ENCODE data around the gene ARMC5.
"Not testable (repeated sequence)": the region's sequence is repeated elsewhere in the genome, so short reads cannot be mapped to it uniquely, and the experiment has no call there.

ARMC5 gene

DNA sequence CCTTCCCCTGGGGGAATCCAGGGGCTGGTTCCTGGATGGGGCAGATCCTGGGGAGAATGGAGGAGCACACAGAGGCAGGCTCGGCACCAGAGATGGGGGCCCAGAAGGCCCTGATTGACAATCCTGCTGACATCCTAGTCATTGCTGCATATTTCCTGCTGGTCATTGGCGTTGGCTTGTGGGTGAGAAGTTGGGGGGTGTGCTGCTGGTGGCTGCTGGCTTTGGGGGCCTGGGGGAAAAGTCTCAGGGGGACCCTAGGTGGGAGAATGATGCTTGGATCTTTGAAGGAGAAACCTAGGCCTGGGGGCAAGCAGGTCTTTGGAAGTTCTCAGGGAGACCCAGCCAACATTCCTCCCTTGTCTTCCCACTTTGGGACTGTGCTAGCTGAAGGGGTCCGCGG lies 23.8 kb downstream of the ARMC5 start, which contains the start of gene SLC5A2:
TSS of gene SLC5A2 (plus strand) at position 43 of the 400 bp plus-strand sequence. CDS start at position 57, 14 bp downstream.
- TF ChIP-seq, protein P1, sequence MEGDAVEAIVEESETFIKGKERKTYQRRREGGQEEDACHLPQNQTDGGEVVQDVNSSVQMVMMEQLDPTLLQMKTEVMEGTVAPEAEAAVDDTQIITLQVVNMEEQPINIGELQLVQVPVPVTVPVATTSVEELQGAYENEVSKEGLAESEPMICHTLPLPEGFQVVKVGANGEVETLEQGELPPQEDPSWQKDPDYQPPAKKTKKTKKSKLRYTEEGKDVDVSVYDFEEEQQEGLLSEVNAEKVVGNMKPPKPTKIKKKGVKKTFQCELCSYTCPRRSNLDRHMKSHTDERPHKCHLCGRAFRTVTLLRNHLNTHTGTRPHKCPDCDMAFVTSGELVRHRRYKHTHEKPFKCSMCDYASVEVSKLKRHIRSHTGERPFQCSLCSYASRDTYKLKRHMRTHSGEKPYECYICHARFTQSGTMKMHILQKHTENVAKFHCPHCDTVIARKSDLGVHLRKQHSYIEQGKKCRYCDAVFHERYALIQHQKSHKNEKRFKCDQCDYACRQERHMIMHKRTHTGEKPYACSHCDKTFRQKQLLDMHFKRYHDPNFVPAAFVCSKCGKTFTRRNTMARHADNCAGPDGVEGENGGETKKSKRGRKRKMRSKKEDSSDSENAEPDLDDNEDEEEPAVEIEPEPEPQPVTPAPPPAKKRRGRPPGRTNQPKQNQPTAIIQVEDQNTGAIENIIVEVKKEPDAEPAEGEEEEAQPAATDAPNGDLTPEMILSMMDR (IDR thresholded peaks at IDR 0.05; ENCODE audit: borderline replicate concordance, extremely low read depth, low read length, poor library complexity, severe bottlenecking) = no peak
- no peak for TF ChIP-seq EZH2 (IDR thresholded peaks at IDR 0.05; ENCODE audit: borderline replicate concordance, low read depth, low read length, severe bottlenecking)
- ATAC-seq (ENCODE audit: insufficient read depth, low read depth) (no peak), DNase-seq (no peak)
- Histone ChIP-seq H3K4me1 (ENCODE audit: insufficient read depth, low read length) (no peaks in the 10 kb centered on the region), H3K27ac (ENCODE audit: low read length) (no peak within 1 kb of the TSS), H3K36me3 (ENCODE audit: insufficient read depth, low read length) (no peaks in the 10 kb centered on the region), H2AFZ (ENCODE audit: low read depth, low read length) (no peak within 1 kb of the TSS), H3K4me2 (ENCODE audit: insufficient read depth, low read length) (no peak within 1 kb of the TSS), H3K9me3 (ENCODE audit: insufficient read depth, low read length, severe bottlenecking) (no peaks in the 10 kb centered on the region), H3K79me2 (ENCODE audit: insufficient read depth, low read length) (no peaks in the 10 kb centered on the region), H4K20me1 (ENCODE audit: insufficient read depth, low read length) (no peaks in the 10 kb centered on the region), H3K27me3 (ENCODE audit: insufficient read depth, low read length, poor library complexity) (peaks cover 3% of the 10 kb centered on the region), H3K4me3 (ENCODE audit: low read depth in 1 of 2, low read length in 2 of 2) (no peak within 1 kb of the TSS), H3K9ac (ENCODE audit: low read depth, low read length) (no peak within 1 kb of the TSS)

- not testable (repeated sequence) for ATAC-seq (ENCODE audit: insufficient read depth, low read depth); H3K4me2 ChIP-seq (ENCODE audit: insufficient read depth, low read length); H3K4me1 ChIP-seq (ENCODE audit: insufficient read depth, low read length); H4K20me1 ChIP-seq (ENCODE audit: insufficient read depth, low read length); H3K9me3 ChIP-seq (ENCODE audit: insufficient read depth, low read length, severe bottlenecking); H2AFZ ChIP-seq (ENCODE audit: low read depth, low read length); H3K4me3 ChIP-seq (ENCODE audit: low read depth in 1 of 2, low read length in 2 of 2); H3K27me3 ChIP-seq (ENCODE audit: insufficient read depth, low read length, poor library complexity); H3K79me2 ChIP-seq (ENCODE audit: insufficient read depth, low read length); H3K9ac ChIP-seq (ENCODE audit: low read depth, low read length); H3K27ac ChIP-seq (ENCODE audit: low read length); DNase-seq; H3K36me3 ChIP-seq (ENCODE audit: insufficient read depth, low read length)
Measured at GRCh38 chr16:31484048-31484447, 24.7 kb downstream of the ARMC5 start.

- ATAC-seq (ENCODE audit: insufficient read depth, low read depth) (no peak), DNase-seq (no peak)
- Histone ChIP-seq H3K27ac (ENCODE audit: low read length) (no peak overlapping the region), H4K20me1 (ENCODE audit: insufficient read depth, low read length) (no peaks in the 10 kb centered on the region; the same call in 1 of the 2 replicates), H2AFZ (ENCODE audit: low read depth, low read length) (no peak overlapping the region), H3K36me3 (ENCODE audit: insufficient read depth, low read length) (0 out of 2 replicates have a peak, but pooled peaks cover 3% of the 10 kb centered on the region), H3K4me1 (ENCODE audit: insufficient read depth, low read length) (no peaks in the 10 kb centered on the region), H3K9ac (ENCODE audit: low read depth, low read length) (no peak overlapping the region), H3K79me2 (ENCODE audit: insufficient read depth, low read length) (no peaks in the 10 kb centered on the region), H3K4me2 (ENCODE audit: insufficient read depth, low read length) (no peak overlapping the region), H3K4me3 (ENCODE audit: low read depth in 1 of 2, low read length in 2 of 2) (no peak overlapping the region), H3K27me3 (ENCODE audit: insufficient read depth, low read length, poor library complexity) (peaks cover 3% of the 10 kb centered on the region), H3K9me3 (ENCODE audit: insufficient read depth, low read length, severe bottlenecking) (no peaks in the 10 kb centered on the region)
- TF ChIP-seq, protein P1 (IDR thresholded peaks at IDR 0.05; ENCODE audit: borderline replicate concordance, extremely low read depth, low read length, poor library complexity, severe bottlenecking) = no peak
- TF ChIP-seq EZH2 (IDR thresholded peaks at IDR 0.05; ENCODE audit: borderline replicate concordance, low read depth, low read length, severe bottlenecking) = no peak
Measured at GRCh38 chr16:31484491-31485171, 25.3 kb downstream of the ARMC5 start.

GRCh38 chr16:31485571-31485970 lies 26.3 kb downstream of the ARMC5 start:
- H3K27ac ChIP-seq (ENCODE audit: low read length) = no peak overlapping the region
- H3K4me1 ChIP-seq (ENCODE audit: insufficient read depth, low read length) = no peaks in the 10 kb centered on the region
- peaks cover 3% of the 10 kb centered on the region for H3K27me3 ChIP-seq (ENCODE audit: insufficient read depth, low read length, poor library complexity)
- no peaks in the 10 kb centered on the region; the same call in 1 of the 2 replicates for H4K20me1 ChIP-seq (ENCODE audit: insufficient read depth, low read length)
- H3K79me2 ChIP-seq (ENCODE audit: insufficient read depth, low read length) = no peaks in the 10 kb centered on the region
- no peak overlapping the region for H3K9ac ChIP-seq (ENCODE audit: low read depth, low read length)
- peaks cover 11% of the 10 kb centered on the region for H3K36me3 ChIP-seq (ENCODE audit: insufficient read depth, low read length)
- H2AFZ ChIP-seq (ENCODE audit: low read depth, low read length) = no peak overlapping the region
- H3K9me3 ChIP-seq (ENCODE audit: insufficient read depth, low read length, severe bottlenecking) = no peaks in the 10 kb centered on the region
- H3K4me2 ChIP-seq (ENCODE audit: insufficient read depth, low read length) = no peak overlapping the region
- H3K4me3 ChIP-seq (ENCODE audit: low read depth in 1 of 2, low read length in 2 of 2) = no peak overlapping the region
- TF ChIP-seq, protein P1 (IDR thresholded peaks at IDR 0.05; ENCODE audit: borderline replicate concordance, extremely low read depth, low read length, poor library complexity, severe bottlenecking) = no peak
- no peak for TF ChIP-seq EZH2 (IDR thresholded peaks at IDR 0.05; ENCODE audit: borderline replicate concordance, low read depth, low read length, severe bottlenecking)
- no peak for DNase-seq
- ATAC-seq (ENCODE audit: insufficient read depth, low read depth) = no peak
